Stimulated activated CD8-positive, alpha-beta memory T cell treated with anti-CD3 and anti-CD28 coated beads, Interleukin-7, amount 100 ng/mL, for 1 hour (primary cell): ENCODE measurements around the gene GLI1.
A peak's percentile ranks its signal among the peaks of the same experiment; 100 is the strongest.
"Not testable (repeated sequence)": the region's sequence is repeated elsewhere in the genome, so short reads cannot be mapped to it uniquely, and the experiment has no call there.

ENCODE experiments used
- DNase-seq, 2 donors: peaks; one replicate each; pipeline ENCODE4 v3.0.0-alpha.2; 2020; ENCODE audit warnings: low read depth in 2 of 2

GLI1 gene

DNA sequence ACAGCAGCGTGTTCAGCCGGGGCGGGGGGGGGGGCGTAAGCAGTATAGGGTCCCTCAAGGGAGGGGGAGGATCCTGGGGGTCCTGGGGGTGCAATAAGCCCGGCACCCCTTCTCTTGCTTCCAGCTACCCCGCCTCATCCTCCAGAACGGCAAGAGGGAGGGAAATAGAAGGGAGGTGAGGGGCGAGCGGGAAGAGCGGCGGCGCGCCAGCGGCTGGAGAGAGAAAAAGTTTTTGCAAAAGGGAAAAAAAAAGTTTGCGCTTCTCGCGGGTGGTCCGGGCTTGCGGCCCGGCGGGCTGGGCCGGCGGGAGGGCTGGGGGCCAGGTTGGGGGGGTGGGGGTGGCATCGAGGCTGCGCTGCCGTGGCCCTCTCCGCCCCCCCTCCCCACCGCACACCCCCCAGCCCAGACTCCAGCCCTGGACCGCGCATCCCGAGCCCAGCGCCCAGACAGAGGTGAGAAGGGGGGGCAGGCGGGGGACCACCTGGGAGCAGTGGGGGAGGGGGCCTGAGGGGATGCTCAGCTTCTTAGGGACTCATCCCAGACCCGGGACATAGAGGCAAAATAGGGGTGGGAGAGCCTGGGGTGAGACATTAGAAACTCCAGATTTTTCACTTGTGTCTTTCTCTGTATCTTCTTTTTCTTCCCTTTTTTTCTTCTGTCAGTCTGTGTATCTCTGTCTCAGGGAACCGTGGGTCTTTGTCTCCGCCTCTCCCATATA lies at the start of gene GLI1:
Gene GLI1 (plus strand): TSS at position 36 of the 718 bp plus-strand sequence. CDS start 3,907 bp downstream, outside the sequence.
- DNase-seq, result no peak

DNA sequence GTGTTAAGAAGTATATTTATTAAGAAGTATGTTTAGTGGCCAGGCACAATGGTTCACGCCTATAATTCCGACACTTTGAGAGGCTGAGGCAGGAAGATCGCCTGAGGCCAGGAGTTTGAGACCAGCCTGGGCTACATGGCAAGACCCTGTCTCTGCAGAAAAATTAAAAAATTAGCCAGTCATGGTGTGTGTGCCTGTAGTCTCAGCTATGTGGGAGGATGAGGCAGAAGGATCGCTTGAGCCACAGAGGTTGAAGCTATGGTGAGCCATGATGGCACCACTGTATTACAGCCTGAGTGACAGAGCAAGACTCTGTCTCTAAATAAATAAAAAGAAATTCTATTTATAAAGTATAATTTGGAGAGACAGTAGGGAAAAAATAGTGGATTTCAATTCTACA lies 49.1 kb upstream of the GLI1 start:
- DNase-seq, result no peak

DNA sequence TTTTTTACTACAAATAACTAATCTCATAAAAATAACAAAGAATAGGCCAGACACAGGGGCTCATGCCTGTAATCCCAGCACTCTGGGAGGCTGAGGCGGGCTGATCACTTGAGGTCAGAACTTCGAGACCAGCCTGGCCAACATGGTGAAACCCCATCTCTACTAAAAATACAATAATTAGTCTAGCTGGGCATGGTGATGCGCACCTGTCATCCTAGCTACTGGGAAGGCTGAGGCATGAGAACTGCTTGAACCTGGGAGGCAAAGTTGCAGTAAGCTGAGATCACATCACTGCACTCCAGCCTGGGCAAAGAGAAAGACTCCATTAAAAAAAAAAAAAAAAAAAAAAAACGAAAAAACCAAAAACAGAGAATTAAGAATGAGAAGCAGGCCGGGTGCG lies 45.4 kb upstream of the GLI1 start:
- DNase-seq, result not testable (repeated sequence)

DNA sequence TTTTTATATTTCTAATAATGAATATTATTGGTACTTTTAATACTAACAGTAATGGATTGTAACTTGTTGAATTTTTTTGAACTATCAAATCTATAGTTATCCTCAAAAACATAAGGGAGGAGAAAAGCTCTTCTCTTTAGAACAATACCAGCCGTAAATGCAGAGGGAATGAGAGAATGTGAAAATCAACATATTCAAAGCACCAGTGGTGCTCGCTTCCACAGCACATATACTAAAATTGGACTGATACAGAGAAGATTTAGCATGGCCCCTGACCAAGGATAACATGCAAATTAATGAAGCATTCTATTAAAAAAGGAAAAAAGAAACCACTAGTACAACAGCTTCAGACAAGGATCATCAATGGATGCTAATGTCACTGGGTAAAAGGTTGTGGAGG lies 44.5 kb upstream of the GLI1 start:
- DNase-seq, result no peak

DNA sequence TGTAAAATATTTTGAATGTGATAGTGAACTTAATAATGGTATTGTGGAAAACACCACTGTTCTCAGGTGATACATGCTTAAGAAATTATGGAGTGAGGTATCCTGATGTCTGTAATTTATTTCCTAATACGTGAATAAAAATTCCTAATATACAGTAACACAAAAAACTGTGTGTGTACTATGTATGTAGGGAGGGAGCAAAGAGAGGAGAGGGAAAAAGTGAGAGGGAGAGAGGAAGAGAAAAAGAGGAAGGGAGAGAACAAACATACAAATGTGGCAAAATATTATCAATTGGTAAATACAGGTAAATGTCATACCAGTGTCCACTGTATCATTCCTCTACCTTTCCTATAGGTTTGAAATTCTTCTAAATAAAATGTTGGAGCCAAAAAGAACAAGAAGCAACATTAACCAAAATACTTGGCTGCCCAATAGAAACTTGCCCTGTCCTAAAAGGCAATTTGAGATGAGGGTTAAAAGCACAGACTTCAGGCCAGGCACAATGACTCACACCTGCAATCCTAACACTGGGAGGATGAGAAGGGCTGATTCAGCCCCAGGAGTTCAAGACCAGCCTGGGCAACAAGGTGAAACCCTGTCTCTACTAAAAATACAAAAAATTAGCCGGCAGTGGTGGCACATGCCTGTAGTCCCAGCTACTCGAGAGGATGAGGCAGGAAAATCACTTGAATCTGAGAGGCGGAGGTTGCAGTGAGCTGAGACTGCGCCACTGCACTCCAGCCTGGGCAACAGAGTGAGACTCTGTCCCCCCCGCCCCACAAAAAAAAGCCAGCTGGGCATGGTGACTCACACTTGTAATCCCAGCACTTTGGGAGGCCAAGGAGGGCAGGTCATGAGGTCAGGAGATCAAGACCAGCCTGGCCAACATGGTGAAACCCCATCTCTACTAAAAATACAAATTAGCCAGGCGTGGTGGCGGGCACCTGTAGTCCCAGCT lies 43.3 kb upstream of the GLI1 start:
- DNase-seq, result no peak

DNA sequence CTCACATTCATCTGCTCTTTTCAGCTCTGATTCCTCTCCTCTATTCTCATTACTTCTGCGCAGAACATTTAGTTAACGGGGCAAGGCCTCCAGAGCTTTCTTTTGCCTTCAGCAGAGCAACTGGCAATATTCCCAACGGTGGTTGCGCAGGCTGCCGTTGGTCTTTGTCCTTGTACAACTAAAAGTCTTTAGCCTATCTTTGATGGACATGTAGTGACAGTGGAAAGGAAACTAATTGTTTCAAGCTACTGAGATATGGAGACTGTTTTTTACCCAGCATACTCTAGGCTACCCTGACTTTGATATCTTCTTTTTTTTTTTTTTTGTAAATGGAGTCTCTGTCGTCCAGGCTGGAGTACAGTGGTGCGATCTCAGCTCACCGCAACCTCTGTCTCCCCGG lies 41.3 kb upstream of the GLI1 start:
- no peak for DNase-seq

DNA sequence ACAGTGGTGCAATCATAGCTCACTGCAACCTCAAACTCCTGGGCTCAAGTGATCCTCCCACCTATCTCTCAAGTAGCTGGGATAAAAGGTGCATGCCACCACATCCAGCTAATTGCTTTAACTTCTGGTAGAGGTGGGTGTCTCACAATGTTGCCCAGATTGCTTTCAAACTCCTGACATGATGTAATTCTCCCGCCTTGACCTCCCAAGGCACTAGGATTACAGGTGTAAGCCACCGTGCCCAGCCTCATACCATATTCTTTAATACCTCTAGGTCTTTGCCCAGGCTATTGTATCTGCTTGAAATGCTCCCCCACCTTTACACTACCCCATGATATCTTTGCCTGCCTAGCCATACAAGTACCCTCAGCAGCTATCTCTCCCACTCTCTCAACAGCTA lies 40.1 kb upstream of the GLI1 start:
- DNase-seq, result no peak

DNA sequence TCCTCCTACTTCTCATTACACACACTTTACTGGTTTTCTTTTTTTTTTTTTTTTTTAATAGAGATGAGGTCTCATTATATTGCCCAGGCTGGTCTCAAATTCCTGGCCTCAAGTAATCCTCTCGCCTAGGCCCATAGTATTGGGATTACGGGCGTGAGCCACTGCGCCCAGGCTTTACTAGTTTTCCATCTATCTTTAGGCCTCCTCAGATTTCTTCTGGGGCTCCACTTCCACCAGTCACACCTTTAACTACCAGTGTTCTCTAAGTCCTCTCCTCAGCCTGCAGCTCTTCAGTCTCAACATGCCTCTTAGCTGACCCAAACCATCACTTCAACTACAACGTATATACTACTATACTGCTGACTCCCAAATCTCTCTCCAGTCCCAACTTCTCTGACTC lies 39.1 kb upstream of the GLI1 start:
- DNase-seq, result no peak

DNA sequence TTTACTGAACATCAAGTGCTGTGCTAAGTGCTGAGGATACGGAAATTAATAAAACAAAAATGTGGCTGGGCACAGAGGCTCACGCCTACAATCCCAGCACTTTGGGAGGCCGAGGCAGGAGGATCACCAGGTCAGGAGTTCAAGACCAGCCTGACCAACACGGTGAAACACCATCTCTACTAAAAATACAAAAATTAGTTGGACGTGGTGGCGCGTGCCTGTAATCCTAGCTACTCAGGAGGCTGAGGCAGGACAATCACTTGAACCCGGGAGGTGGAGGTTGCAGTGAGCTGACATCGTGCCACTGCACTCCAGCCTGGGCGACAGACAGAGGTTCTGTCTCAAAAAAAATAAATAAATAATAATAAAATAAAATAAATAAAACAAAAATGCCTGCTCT lies 32.6 kb upstream of the GLI1 start:
- not testable (repeated sequence) for DNase-seq

DNA sequence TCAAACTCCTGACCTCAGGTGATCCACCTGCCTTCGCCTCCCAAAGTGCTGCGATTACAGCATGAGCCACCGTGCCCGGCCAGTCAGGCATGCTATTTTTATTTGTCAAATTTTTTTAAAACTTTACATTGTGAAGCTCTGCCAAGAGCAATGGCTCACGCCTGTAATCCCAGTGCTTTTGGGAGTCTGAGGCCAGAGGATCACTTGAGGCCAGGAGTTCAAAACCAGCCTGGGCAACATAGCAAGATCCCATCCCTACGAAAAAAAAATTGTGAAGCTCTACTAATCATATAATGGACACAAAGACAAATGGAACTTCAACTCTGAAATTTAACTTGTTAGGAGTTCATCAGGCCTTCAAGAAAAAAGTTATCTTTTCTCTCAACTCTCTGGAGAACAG lies 30.6 kb upstream of the GLI1 start:
- DNase-seq, result no peak

DNA sequence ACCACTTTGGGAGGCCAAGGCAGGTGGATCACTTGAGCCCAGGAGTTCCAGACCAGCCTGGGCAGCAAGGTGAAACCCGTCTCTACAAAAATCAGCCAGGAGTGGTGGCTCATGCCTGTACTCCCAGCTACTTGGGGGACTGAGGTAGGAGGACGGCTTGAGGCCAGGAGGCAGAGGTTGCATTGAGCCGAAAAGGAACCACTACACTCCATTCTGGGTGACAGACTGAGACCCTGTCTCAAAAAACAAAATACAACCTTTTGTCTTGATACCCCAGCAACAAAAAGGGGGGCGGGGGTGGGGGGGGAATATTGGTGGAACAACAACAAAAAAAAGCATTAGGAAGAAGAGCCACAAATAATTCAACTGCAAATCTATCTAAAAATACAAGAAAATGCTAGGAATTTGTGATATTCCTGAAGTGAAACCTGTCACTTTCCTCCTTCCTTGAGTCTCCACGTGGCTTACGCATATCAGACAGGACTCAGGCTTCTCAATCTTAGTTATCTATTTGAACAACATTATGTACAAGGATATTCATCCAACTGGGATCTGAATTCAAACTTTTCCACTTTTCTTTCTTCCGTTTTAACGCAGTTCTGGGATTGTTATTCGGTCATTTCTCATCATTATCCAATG lies 30.0 kb upstream of the GLI1 start:
- no peak for DNase-seq

DNA sequence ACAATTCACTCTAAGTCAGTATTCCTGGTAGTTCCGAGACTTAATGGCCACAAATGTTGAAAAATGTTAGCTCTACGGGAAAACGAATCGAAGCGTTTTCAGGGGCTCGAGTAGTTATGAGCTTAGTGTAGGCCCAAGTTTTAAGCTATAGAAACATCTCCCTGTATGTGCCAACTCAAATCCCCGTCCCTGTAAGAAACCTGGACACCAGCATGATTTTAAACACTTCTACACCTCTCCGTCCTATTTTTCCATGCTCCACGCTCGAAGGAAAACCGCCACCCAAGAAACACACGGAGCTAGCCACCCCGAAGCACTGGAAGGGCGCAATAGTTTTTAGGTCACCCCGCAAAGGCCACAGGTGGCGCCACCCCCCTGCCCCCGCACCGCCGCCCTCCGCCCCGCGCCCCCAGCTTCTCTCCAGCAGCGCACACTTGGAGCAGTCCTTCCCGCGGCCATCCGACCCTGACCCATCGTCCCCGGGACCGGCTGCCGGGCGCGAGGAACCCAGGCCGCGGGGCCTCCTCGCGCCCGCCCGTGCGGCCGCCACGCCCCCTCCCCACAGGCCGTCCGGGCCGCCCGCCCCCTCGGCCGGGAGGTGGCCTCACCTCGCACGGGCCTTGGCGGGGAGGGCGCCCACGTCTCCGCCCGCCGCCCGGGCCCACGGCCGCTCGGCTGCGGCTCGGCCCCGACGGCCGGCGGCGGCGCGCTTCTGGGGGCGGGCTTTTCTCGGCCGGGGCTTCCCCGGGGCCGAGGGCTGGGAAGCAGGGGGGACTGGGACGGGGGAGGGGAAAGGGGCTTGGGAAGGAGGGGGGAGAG lies 29.3 kb upstream of the GLI1 start:
- no peak for DNase-seq

DNA sequence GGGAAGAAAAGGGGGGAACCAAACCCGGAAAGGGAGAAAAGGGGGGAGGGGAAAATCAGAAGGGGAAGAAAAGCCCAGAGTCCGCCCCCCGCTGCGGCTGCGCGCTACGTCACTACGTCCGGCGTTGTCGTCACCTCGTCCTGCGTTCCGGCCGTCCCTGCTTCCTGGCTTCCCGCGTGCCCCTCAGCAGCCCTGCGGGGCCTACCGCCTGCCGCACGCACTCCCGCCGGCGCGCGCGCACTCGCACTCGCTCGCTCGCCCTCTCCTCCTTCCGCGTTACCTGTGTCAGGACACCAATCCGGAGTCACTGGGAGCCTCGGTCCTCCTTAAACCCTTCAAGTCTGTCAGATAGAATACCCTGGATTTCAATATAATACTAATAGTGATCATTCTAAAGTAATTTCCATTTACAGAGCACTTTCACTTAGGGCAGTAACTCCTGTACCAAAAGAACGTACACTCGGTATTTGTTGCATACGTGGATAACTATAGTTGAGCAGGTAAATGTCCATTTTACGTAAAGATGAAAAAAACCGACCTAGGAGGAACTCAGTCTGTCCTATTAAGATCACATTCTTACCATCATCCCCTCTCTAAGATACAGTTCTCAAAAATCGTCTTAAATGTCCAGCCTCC lies 28.5 kb upstream of the GLI1 start, which contains the start of gene R3HDM2:
Gene R3HDM2 (minus strand): TSS at position 113 of the 636 bp plus-strand sequence. CDS start 120,615 bp downstream, outside the sequence.
- peak; percentile 88 to 94 for DNase-seq

DNA sequence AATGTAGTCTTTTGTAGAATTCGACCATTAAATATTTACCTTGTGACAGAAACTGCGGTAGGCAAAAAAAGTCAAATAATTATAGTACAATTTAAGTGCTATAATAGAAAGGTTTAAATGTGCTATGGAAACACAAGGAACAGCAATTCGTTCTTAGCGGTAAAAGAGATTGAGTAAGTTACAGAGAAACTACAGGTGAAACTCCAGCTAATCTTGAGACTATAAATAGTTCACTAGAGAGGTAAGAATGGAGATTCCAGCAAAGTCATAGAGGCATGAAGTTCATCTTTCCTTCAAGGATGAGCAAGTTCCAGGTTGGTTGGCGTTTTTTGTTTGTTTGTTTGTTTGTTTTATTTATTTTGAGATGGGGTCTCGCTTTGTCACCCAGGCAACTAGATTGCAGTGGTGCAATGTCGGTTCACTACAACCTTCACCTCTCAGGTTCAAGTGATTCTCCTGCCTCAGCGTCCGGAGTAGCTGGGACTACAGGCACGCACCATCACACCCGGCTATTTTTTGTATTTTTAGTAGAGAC lies 27.9 kb upstream of the GLI1 start:
- no peak for DNase-seq

DNA sequence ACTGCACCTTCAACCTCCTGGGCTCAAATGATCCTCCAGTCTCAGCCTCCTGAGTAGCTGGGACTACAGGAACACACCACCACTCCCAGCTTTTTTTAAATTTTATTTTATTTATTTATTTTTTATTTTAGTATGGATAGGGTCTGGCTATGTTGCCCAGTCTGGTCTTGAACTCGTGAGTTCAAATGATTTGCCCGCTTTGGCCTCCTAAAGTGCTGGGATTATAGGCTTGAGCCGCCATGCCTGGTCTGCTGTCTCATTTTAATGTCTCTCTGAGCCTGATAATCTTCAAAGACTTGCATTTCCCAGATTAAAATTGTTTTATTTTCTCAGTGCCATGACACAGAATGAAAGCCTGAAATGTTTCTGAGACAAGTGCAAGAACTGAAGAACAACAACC lies 26.2 kb upstream of the GLI1 start:
- no peak for DNase-seq

DNA sequence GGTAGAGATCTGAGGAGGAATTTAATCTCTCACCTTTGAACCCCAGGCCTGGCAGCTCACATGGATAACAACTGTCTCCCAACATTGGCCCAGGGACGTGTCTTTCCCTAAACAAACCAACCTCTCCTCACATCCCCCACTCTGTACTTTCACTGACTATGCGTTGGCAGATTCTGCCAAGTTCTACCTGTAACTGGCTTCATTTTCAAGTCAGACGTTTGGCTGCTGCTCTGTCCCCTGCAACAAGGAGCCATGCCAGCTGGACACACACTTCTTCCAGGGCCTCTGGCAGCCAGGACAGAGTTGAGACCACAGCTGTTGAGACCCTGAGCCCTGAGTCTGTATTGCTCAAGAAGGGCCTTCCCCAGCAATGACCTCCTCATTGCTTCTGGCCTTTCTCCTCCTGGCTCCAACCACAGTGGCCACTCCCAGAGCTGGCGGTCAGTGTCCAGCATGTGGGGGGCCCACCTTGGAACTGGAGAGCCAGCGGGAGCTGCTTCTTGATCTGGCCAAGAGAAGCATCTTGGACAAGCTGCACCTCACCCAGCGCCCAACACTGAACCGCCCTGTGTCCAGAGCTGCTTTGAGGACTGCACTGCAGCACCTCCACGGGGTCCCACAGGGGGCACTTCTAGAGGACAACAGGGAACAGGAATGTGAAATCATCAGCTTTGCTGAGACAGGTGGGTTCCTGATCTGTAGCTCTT lies 24.9 kb upstream of the GLI1 start, which contains the start of gene INHBC:
Gene INHBC (plus strand): TSS at position 268 of the 707 bp plus-strand sequence. CDS start 103 bp downstream, at position 371.
- DNase-seq, result no peak

DNA sequence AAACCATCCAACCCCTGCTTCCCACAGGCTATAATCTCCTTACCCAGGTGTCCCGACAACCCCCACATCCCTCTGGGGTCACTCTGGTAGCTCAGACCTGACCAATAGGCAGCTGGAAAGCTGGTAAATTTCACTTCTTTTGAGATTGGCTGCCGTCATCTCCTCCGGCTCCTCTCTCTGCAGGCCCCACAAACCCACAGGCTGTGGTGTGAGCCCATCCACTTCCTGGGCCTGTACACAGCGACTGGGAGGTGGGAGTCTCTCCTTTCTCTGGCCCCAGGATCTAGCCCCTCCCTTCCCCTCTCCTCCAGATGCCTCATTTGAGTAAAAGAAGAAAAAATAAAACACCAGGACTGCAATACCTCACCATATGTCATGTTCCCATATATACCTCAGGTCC lies 24.3 kb upstream of the GLI1 start:
- DNase-seq, result no peak

DNA sequence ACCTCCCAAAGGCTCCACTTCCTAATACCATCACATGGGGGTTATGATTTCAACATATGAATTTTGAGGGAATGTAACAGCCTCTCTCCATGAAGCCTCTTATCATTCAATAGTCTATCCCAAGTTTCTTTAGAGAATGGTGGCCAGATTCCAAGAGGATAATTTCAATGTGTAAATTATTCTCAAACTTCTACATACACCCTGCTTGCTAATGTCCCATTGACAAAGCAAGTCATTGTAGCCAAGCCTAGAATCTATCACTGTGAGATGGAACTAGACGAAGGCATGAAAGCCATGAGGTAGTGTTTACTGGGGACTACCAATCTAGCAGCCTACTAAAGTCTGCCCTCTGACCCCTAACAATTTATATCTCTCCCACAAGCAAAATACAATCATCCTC lies 21.2 kb upstream of the GLI1 start:
- no peak for DNase-seq

DNA sequence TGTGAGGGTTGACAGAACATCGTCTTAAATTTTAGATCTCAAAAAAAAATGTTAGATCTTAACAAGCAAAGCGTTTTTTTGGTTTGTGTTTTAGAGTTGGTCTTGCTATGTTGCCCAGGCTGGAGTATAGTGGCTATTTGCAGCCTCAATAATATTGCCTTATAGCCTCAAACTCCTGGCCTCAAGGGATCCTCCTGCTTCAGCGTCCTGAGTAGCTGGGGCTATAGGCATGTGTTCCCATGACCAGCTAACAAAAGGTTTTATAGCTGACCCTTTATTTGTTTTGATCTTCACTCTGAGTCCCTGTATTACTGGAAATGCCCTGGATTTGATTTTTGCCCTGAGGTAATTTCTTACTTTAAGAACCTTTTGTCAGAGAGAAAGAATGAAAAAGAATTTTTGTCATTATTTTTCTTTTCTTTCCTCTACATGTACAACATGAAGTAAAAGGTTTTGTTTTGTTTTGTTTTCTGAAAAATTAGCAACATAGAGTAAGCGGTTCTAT lies 19.8 kb upstream of the GLI1 start:
- DNase-seq, result no peak

DNA sequence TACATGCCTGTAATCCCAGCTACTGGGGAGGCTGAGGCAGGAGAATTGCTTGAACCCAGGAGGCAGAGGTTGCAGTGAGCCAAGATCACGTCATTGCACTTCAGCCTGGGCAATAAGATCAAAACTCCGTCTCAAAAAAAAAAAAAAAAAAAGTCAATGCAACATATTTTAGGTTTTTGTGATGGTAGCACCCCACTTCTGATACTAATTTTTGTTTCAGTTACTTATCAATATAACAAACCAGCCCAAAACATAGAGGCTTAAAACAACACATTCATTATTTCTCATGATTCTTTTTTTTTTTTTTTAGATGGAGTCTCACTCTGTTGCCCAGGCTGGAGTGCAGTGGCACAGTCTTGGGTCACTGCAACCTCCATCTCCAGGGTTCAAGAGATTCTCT lies 18.2 kb upstream of the GLI1 start:
- not testable (repeated sequence) for DNase-seq
